ENCODE measurements around the gene FLNB.

Gene FLNB

GRCh38 chr3:58072763-58073130 is 64.5 kb downstream of the FLNB start:
- no peak for DNase-seq (ENCODE audit: low read depth in 2 of 2, low spot score in 1 of 2)

DNA sequence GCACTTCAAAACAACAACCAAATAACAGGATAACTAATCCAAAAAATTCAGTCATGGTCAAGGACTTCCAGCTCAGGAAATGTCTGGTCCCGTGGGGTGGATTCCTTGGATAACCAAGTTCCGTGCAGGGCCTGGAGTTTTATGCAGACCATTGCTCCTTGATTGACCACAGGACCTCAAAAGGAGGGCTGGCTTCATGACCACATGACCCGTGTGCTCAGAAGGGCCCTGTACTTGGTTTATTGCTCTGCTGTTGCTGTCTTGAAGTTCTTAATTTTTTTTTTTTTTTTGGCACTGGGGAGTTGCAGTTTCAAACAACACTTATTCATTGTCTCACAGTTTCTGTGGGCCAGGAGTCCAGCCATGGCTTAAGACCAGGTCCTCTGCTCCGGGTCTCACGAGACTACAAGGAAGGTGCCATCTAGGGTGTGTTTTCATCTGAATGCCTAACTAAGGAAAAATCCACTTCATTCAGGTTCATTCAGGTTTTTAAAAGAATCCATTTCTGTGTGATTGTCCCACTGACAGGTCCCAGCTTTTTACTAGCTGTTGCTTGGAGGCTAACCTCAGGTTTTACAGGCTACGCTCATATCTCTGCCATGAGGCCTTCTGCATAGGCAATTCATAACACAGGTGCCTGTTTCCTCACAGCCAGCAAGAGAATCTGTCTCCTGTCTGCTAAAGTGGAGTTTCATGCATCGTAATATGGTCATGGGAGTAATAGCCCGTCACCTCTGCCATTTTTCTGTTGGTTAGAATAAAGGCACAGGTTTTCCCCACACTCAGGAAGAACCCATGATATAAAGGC is 65.3 kb downstream of the FLNB start:
- no peak for DNase-seq (ENCODE audit: low read depth in 2 of 2, low spot score in 1 of 2)

DNA sequence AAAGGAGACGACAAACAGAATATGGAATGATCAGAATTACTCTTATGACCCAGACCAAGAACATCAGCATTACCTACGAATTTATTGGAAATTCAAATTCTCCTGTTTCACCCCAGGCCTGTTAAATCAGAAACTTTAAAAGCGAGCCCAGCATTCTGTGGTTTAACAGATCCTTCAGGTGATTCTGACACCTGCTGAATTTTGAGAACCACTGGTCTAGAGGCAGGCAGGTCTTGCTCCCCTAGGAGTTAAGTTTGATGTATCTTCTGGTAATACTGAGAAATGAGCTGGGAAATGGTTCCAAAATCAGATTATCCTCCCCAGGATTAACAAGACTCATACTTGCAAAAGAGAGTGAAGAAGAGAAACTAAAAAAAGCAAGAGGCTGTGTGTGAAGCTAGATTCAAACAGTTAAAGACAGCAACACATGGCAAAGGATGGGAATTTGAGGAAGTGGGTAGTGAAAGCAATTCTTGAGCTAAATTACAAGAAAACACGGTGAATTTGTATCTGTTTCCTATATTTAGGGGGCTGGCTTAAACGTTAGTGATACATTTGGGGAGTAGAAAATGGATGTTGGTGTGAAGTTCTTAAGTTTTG is 66.0 kb downstream of the FLNB start:
- no peak for DNase-seq (ENCODE audit: low read depth in 2 of 2, low spot score in 1 of 2)

DNA sequence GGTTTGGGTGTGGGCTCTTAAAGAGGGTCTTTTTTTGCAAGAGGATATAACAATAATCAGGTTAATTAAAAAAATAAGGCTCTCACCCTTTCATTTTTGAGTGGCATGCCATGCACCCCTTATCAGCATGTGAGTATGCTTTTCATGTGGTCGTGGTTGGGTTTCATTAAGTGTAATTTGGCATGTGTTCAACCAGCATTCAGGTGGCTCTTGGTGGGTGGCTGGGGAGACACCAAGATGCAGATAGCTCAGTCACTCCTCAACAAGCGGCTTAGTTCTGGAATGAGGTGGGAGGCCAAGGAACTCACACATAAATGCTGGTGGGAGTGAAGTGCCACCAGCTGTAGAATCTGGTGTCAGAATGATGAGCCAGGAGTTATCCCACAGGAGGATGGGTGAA is 66.8 kb downstream of the FLNB start:
- DNase-seq (ENCODE audit: low read depth in 2 of 2, low spot score in 1 of 2), result no peak

- DNase-seq (ENCODE audit: low read depth in 2 of 2, low spot score in 1 of 2), result no peak
Measured at GRCh38 chr3:58077596-58078285, 69.5 kb downstream of the FLNB start.

DNA sequence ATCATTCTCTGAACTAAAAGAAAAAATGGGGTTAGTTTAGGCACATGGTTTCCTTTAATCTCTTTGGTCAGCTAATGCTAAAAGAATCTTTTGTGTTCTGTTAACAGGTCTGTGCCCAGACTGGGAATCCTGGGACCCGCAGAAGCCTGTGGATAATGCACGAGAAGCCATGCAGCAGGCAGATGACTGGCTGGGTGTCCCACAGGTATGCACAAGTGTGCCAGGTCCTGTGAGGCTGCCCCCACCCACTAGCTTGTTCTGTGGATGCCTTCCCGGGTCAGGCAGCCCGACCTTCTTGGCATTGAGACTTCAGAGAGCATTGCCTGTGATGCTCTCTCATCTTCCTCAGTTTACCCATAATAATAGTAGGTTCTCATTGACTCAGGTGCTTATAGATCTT is 70.4 kb downstream of the FLNB start:
- no peak for DNase-seq (ENCODE audit: low read depth in 2 of 2, low spot score in 1 of 2)

- no peak for DNase-seq (ENCODE audit: low read depth in 2 of 2, low spot score in 1 of 2)
Measured at GRCh38 chr3:58079773-58080172, 71.6 kb downstream of the FLNB start.

DNA sequence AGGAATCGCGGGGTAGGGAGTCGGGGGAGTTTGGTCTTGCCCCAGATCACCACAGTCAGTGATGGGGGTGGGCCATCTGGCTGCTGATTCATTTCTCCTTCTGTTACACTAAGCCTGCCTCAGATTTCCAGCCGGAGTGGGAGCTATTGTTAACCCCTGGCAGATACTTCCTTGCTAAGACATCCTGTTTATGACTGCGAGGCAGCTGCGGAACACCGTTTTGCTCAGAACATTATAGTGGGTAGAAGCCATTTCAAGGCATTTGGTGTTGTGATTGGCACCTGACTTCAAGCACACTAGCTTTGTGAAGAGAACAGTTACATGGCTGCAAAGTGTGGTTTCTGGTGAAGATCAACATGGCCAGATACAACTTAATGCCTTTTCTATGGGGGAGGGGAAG is 73.8 kb downstream of the FLNB start:
- DNase-seq (ENCODE audit: low read depth in 2 of 2, low spot score in 1 of 2), result no peak

GRCh38 chr3:58084166-58084565 is 75.9 kb downstream of the FLNB start:
- no peak for DNase-seq (ENCODE audit: low read depth in 2 of 2, low spot score in 1 of 2)

GRCh38 chr3:58084788-58085543 is 76.7 kb downstream of the FLNB start:
- DNase-seq (ENCODE audit: low read depth in 2 of 2, low spot score in 1 of 2), result no peak

DNA sequence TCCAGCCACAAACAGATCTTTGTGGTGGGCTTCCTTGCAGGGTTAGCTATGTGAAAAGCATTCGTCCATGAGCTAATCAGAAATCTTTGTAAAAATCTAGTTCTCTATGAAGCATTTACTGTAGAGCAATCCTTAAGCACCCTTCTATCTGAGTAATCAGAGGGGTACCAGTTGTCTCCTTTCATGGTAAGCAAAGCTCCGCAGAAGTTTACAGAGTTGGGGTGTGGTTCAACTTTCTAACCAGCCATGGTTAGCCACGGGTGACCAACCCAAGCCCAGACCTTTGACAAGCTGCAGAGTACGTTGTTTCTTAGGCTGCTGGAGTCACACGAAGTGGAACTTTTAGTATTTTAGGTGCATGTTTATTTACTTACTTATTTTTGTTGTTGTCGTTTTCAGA is 77.4 kb downstream of the FLNB start:
- DNase-seq (ENCODE audit: low read depth in 2 of 2, low spot score in 1 of 2), result no peak

DNA sequence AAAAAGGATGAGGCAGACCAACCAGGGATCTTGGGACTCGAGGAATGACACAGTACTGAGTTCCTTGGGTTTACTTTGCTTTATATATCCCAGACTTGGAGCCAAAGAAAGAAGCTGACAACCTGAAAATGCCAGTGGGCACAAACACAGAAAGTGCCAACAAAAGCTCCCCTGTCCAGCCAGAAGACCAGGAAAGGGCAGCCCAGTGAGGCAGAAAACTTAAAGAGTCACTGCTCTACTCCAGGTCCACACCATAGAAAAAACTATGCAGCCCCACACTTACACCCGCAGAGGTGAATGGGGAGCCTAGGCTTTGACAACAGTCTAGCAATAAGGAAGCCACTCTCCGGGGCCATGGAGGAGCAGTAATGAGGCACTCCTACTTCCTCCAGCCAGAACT is 80.3 kb downstream of the FLNB start:
- no peak for DNase-seq (ENCODE audit: low read depth in 2 of 2, low spot score in 1 of 2)

- no peak for DNase-seq (ENCODE audit: low read depth in 2 of 2, low spot score in 1 of 2)
Measured at GRCh38 chr3:58090351-58090750, 82.1 kb downstream of the FLNB start.

DNA sequence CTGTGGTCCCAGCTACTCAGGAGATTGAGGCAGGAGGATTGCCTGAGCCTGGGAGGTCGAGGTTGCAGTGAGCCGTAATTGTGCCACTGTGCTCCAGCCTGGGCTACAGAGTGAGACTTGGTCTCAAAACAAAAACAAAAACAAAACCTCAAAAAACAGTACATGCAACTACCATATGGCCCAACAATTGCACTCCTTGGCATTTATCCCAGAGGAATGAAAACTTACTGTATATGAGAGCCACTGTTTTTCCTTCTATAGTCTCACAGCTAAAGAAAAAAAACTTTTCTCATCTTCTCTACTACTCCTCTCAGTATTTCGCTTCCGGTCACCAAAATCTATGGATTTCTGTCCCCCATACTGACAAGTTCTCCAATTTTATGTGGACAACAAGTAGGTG is 84.3 kb downstream of the FLNB start:
- no peak for DNase-seq (ENCODE audit: low read depth in 2 of 2, low spot score in 1 of 2)

- DNase-seq (ENCODE audit: low read depth in 2 of 2, low spot score in 1 of 2), result no peak
Measured at GRCh38 chr3:58093574-58094195, 85.5 kb downstream of the FLNB start.

GRCh38 chr3:58094657-58095056 is 86.4 kb downstream of the FLNB start:
- no peak for DNase-seq (ENCODE audit: low read depth in 2 of 2, low spot score in 1 of 2)

DNA sequence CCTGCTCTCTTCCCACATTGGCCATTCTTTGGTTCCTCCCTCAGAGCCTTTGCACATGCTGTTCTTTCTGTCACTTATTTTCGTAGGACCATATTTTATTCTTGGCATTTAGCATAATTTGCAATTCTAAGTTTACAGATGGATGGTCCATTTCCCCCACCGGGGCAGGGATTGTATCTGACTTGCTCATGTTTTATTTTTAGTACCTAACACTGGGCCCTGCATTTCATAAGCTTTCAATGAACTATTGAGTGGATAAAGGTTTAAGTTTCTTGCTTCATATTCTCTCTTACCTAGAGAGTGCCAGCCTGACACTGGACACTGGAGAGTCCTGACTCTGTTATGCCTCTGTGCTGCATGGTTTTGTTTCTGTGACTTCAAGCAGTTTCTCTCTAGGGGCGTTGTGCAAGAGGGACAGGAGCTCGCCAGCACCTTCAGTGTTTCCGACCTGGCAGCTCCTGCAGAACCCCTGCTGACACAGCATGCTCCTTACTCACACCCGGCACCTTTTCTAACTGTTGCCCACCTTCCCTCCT is 87.4 kb downstream of the FLNB start:
- DNase-seq (ENCODE audit: low read depth in 2 of 2, low spot score in 1 of 2), result no peak

- no peak for DNase-seq (ENCODE audit: low read depth in 2 of 2, low spot score in 1 of 2)
Measured at GRCh38 chr3:58098531-58098930, 90.3 kb downstream of the FLNB start.

DNA sequence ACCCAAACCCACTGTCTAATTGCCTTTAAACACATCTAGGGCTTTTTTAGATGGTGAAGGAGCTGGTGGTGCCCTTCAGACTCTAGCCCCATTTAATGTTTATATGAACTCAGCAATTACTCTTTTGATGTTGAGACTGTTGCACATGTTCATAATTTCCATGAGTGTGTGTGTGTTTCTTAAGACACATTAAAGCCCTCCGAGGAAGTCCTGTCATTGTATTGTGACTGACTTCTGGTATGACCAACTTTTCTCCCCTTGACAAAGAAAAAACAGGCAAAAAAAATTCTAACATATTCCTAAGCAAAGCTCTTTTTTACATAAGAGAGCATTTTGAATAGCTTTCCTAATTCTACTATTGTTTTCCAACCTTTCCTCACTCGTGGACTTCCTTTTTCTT is 91.6 kb downstream of the FLNB start:
- no peak for DNase-seq (ENCODE audit: low read depth in 2 of 2, low spot score in 1 of 2)

DNA sequence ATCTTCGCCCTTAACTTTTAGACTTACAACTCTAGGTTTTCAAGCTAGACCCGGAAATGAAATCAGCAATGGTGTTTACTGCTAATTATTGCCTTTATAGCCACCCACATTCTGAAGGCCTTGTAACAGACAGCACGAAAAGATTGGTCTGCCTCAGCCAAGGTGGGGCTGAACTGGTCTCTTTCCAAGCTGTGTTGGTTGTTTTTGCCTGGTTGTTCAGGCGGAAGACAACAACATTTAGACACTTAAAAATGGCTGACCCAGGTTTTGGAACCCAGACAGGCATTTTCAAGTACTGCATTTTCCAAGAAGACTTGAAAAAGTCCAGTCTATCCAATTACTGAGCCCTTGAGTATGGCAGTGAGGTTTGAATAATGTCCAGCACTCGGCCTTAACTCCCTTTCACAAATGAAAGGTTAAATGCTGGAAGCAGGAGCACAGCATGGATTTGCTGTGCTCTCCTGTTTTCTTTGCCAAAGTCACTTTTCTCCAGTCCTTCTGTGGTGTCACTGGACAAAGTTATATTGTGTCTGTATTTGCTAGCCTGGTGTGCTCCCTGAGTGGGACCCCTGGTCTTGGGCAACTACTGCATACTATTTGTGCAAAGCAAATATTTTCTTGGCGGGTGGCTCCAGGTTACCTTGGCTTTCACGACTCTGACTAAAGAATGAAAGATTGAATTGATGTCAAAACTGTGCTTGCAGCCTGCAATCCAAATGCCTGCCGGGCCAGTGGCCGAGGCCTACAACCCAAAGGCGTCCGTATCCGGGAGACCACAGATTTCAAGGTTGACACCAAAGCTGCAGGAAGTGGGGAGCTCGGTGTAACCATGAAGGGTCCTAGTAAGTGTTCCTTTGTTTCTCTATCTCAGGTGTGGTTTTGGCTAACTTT is 93.5 kb downstream of the FLNB start:
- no peak for DNase-seq (ENCODE audit: low read depth in 2 of 2, low spot score in 1 of 2)

All from stimulated activated CD8-positive, alpha-beta memory T cell treated with anti-CD3 and anti-CD28 coated beads, Interleukin-4, amount 100 ng/mL, for 1 hour (primary cell).